Suppressor macrophage treated with lipopolysaccharide for 4 hours (primary cell): Measurements from ENCODE around the gene PTPRD.

ENCODE experiments used
- DNase-seq: peaks from one replicate; pipeline ENCODE4 v3.0.0-alpha.2; 2020

The PTPRD gene

GRCh38 chr9:9730174-9730573, 882.6 kb downstream of the PTPRD start:
- no peak for DNase-seq

DNA sequence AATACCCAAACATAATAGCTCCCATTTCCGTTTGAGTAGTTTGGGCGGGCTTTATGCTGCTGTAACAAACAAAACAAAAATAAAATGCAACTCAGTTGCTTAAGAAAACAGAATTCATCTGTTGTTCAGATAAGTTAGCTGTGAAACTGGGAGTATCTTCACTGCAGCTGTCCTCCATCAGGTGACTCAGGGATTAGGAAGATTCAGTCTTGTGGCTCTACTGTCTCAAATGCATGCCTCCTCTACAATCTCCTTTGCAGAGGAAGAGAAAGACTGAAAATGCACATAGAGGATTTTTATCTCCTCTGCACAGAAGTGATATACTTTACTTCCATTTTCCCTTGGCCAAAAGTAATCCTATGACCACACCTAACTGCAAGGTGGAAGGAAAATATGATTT, 883.7 kb downstream of the PTPRD start:
- no peak for DNase-seq

DNA sequence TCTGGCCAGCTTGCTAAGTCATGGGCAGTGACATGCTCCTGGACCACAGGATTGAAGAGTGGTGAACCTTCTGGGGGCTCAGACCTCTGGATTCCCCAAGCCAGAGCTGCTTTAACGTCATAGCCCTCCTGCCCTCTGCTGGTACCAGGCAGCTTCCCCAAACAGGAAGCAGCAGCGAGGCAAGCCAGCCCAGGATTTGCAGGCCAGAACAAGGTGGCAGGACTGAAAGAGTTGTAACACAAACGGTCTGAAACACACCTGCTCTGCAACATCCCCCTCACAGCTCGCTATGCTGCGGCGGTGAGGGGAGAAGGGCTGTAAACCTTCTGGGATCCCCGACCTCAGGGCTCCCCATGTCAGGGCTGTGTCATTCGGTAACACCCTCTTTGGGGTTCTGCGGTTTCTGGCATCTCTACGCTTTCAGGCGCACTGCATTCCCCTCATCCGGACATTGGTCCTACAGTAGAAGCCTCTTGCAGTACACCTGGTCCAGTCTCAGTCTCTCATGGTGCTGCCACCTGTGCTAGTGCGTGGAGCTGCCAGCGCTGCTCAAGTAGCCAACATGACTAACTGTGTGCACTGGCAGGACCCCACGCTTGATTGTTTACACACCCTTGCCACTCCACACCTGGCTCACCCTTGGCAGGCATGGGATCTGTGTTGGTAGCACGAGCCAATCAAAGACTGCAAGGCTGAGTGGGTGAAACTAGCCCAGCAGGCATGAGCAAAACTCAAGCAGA, 893.3 kb downstream of the PTPRD start:
- no peak for DNase-seq

DNA sequence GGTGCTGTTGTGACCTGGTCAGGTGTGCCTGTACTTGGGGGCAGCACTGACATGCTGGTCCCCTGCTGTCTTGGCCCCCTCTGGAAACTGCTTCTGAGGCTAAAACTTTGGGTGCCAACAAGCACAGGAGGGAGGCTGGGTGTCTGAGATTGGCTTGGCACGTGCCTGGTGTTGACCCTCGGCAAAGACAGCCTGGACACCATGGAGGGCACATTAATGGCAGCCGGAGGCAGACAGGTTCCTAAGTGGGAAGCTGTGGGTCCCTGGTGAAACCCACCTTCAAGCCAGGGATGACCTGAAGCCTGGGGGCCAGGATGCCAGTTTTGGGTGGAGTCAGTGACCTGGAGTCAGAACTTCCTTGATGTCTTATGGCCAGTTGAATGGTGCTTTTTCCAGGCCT, 894.1 kb downstream of the PTPRD start:
- no peak for DNase-seq

DNA sequence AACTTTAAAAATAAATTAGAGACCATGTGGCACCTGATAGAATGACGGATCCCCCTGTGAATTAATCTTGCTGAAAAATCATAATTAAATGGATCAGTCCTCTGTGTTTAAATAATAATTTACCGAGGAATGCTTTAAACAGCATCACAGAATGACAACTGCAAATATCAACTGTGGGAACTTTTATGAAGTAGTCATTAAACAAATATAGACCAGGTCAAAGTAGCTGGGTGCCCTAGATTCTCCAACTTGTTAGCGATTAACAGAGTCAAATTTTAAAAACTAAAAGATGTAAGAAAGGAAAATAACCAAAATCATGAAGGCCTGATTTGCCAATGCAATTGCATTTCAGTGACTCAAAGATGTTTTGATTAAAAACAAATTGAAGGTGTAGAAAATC, 933.4 kb downstream of the PTPRD start:
- no peak for DNase-seq

DNA sequence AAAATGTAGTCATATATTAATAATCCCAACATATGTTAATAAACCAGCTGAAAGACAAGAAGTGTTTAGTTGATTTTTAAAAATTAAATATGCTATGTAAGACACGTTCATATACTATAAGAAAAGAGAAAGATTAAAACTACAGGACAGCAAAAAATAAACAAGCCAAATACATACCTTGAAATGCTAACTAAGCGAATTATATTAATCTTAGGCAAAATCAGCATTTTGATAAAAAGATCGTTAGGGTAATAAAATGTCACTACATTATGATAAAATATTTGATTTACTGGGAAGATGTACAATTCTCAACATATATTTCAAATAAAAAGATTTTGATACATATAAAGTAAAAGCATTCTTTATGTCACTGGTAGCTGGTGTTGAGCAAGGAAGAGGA, 938.3 kb downstream of the PTPRD start:
- no peak for DNase-seq

DNA sequence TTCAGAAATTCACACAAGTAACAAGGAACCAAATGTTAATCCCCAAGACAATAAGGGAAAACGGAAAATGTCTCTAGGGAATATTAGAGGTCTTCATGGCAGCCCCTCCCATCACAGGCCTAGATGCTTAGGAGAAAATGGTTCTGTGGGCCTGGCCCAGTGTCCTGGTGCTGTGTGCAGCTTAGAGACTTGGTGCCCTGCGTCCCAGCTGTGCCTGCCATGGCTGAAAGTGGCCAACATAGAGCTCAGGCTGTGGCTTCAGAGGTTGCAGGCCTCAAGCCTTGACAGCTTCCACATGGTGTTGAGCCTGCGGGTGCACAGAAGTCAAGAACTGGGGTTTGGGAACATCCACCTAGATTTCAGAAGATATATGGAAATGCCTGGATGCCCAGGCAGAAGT, 942.3 kb downstream of the PTPRD start:
- DNase-seq = no peak

GRCh38 chr9:9645006-9645405, 967.8 kb downstream of the PTPRD start:
- no peak for DNase-seq

- no peak for DNase-seq
These were observed 981.5 kb downstream of the PTPRD start for GRCh38 chr9:9631284-9631683.

GRCh38 chr9:9625248-9625647, 987.6 kb downstream of the PTPRD start:
- DNase-seq = no peak

DNA sequence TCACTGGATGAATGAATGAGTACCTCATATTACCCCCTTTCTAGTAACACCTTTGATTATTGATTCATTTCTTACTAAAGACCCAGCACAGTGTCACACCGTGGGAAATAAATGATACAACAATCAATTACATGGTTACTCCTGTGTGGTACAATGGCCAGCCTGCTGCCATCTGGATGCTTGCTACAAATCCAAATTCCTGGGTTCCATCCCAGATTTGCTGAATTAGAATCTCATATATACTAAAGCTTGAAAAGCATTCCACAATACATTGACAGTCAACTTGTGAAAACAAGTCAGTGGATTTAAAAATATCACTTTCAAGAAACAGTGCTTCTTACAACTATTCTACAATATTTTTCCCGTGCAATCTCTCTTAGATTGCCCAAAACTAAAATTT, 989.3 kb downstream of the PTPRD start:
- no peak for DNase-seq

GRCh38 chr9:9621355-9621940, 991.4 kb downstream of the PTPRD start:
- DNase-seq = no peak

DNA sequence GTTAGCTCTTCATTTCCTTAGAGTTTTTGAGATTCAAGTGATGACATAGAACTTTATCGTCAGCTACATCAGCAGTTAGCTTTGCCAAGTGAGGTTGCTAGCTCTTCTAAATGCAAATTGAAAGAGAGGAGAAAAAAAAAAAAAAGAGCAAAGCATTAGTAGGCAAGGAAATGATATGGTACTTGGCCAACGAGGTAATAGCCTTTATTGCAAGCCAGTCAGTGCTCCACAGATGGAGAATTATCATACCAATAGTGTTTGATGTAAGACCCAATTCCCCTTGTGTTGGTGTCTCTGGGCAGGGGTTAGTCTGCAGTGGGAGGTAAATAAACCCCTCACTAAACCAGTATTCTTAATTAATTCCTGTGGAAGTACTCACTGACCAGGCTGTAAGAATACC, 992.1 kb downstream of the PTPRD start:
- DNase-seq = no peak

DNA sequence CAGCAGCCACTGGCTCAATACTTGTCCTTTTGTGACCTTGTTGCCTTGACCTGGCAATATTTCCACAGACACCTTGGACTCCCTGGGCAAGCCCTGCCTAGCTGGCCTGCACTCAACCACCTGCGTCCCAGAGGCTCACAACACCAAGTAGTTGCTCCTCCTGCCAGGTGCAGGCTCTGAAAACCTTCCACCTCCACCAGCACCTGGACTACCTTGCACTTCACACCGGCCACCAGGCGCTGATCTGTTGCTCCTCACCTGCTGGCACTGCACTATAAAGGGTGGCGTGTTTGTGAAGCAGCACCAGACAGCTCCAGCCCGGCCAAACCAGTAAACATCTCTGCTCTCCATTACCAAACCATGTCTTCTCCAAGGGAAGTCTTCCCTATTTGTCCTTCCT, 997.7 kb downstream of the PTPRD start:
- DNase-seq = no peak

DNA sequence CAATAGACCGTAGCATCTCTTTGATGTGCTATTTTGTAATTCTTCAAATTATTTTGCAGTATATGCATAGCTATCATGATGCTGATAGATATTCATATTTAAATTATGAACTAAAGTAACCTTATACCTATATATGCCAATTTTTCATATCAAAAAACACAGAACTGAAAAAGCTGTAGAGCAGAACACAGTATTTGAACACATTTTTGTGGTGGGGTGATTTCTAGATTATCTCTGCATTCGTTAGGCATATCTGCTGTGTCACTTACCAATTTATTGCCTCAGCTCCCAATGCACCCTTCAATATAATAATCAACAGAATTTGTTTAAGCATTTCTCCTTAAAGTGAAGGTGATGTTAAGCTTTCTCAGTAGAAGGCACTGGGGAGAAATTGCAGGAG, 998.2 kb downstream of the PTPRD start:
- DNase-seq = no peak

DNA sequence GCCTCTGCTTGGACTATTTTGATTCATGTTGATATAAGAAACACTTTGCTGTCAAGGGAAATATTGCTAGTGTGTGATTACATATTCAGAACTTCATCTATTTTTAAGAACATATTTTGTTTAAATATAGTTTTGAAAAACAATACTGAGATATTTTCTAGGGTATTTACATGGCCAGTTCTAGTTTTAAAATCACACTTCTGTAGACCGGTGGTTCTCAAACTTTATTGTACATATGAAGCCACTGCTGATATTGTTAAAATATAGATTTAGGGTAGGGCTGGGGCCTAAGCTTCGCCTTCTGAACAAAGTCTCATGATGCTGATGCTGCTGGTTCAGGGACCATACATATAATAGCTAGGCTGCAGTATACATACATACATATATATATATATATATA, 1000.0 kb downstream of the PTPRD start:
- DNase-seq = no peak

- DNase-seq = no peak
These were observed 1000.5 kb downstream of the PTPRD start for GRCh38 chr9:9612270-9612669.

GRCh38 chr9:9605681-9606080, 1007.1 kb downstream of the PTPRD start:
- DNase-seq = no peak

- DNase-seq = no peak
These were observed 1009.5 kb downstream of the PTPRD start for GRCh38 chr9:9603345-9603744.

- DNase-seq = no peak
These were observed 1014.1 kb downstream of the PTPRD start for GRCh38 chr9:9598723-9599122.

DNA sequence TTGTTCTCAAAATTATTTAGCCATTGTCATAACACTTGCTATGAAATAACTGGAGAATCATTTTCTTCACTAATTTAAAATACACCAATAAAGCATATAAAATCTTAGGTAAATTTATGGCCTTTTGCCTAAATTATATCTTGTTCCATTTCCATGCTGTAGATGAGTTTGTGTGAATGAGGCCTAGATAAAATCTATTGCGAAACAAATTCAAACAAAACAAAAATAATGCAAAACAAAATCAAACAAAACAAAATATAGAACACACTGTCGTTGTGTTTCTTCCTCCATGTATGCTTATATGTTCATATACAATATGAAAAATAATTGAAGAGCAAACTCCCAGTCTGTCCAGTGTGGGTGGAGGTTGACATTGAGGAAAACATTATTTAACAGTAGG, 1020.7 kb downstream of the PTPRD start:
- no peak for DNase-seq

DNA sequence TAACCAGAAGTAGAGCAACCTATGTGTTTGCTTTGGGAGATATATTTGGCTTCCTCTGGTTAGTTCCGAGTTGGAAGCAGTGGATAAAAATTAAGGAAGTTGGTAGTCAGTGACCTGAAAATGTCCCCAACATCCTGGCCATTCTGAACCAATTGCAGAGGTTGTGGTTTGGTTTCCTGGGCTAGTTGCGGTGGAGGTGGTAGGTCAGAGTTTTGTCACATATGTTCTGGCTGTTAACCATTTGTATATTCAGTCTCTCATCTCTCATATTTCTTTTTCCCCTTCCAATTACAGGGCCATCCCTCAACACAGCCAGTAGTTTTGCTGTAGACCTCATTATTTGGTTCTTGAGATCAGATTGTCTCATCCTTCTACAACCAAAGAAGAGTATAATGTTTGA, 1026.9 kb downstream of the PTPRD start:
- DNase-seq = no peak

DNA sequence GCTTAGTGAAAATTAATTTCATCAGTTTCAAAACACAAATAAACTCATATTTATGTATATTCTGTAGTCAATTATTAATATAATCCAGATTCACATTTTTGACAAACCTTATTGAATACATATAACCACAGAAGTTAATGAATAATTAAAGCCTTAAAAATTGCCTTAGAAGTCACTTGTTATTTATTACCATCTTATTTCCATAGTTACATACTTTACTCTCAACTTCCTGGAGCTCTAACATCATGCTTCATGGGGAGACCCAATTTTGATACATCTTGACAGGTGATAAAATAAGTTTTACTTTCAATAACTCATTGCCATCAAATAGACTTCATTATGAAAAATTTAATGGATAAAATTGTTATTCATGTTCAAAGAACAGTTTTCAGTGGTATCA, 1038.7 kb downstream of the PTPRD start:
- DNase-seq = no peak

GRCh38 chr9:9565700-9566099, 1047.1 kb downstream of the PTPRD start:
- no peak for DNase-seq

DNA sequence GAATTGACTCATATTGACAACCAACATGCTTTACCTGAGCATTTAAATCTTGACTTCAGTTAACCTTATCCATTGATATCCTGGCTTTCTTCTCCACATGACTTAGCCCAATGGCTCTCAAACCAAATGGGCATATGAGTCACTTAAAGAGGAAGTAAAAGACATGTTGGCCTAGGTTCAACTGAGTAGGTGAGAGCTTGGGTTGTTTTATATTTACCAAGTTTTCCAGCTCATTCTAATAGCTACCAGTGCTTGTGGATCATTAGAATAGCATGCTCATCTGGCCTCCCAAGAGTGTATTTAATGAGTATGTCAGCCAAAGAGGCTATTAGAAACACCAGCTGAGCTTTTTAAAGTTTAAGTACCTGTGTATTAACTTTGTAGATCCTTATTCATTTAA, 1049.0 kb downstream of the PTPRD start:
- DNase-seq = no peak
